Activated CD8-positive, alpha-beta memory T cell treated with anti-CD3 and anti-CD28 coated beads, Interleukin-2, amount 50 U/mL, for 48 hours (primary cell): ENCODE data around the gene CREB3L1.

Experiments
- DNase-seq: peaks from one replicate; pipeline ENCODE4 v3.0.0-alpha.2; 2020

The CREB3L1 gene

GRCh38 chr11:46330154-46330553, 52.7 kb downstream of the CREB3L1 start:
- no peak for DNase-seq

- DNase-seq: no peak
Observed at GRCh38 chr11:46330563-46331281, 53.3 kb downstream of the CREB3L1 start.

GRCh38 chr11:46331282-46331984, 54.0 kb downstream of the CREB3L1 start:
- DNase-seq: peak; percentile 64

DNA sequence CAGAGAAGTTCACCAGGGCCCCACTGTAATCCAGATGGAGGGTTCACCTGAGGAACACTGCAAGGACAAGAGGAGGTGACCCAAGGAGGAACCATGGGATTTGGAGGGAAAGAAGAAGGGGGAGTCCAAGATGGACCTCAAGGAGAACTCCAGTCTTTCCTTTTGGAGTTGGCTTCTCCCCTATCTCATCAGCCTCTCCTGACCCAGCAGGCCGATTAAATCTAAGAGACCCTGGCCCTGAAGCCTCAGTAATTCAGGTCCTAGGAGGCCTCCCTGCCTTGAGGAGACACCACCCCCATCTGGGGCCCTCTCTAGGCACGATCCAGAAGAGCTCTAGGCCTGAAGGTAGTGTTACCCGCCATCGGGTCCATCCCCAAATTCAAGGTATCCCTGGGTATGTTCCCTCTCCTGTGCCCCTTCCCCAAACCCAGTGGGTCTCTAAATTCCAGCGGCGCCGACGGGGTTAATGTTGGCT, 54.7 kb downstream of the CREB3L1 start:
- no peak for DNase-seq

- peak; percentile 78 for DNase-seq
Observed at GRCh38 chr11:46332568-46333393, 55.3 kb downstream of the CREB3L1 start.

- no peak for DNase-seq
Observed at GRCh38 chr11:46333394-46333947, 56.0 kb downstream of the CREB3L1 start.

DNA sequence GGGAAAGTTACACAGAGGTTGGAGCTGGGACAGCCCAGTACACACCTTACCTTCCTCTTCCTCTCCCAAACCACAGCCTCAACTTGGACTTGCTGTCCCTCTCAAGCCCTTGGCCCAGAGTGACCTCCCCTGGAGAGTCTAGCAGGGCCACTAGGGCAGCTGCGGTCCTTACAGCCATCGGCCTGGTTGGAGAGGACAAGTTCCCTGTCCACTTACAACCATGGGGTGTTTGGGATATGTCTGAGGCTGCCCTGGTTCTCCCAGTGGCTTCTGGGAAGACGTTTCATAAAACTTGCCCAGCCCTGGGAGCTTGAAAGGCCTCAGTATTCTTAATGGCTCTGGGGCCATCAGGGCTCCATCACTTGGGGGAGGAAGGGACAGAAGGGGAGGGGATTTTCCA, 56.7 kb downstream of the CREB3L1 start:
- DNase-seq: no peak

GRCh38 chr11:46335271-46335670, 57.8 kb downstream of the CREB3L1 start:
- DNase-seq: no peak

DNA sequence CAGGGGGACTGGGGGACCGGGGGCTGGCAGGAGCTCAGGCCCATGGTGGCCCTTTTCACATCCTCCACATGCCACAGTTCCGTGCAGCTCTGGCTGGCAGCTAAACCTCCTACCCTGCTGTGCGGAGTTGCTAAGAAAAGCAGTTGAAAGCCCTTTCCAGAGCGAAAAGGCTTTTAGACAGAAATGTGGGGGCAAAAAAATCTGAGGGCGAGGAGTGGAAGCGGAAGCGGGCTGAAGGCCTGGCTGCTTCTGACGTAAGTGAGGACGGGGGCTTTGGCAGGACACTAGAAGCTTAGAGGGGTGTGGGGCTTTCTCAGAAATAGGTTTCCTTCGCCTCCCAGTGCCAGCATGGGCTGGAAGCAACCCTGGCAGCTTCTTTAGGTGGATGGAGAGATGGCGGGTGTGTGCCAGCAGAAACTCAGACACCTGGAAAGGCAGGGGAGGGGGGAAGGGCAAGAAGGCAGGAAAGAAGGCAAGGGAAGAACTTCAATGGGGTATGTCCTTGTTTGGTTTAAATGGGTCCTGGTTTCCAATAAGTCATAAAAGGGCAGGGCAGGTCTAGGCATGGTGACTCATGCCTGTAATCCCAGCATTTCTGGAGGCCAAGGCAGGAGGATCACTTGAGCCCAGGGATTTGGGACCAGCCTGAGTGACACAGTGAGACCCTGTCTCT, 58.6 kb downstream of the CREB3L1 start:
- no peak for DNase-seq

DNA sequence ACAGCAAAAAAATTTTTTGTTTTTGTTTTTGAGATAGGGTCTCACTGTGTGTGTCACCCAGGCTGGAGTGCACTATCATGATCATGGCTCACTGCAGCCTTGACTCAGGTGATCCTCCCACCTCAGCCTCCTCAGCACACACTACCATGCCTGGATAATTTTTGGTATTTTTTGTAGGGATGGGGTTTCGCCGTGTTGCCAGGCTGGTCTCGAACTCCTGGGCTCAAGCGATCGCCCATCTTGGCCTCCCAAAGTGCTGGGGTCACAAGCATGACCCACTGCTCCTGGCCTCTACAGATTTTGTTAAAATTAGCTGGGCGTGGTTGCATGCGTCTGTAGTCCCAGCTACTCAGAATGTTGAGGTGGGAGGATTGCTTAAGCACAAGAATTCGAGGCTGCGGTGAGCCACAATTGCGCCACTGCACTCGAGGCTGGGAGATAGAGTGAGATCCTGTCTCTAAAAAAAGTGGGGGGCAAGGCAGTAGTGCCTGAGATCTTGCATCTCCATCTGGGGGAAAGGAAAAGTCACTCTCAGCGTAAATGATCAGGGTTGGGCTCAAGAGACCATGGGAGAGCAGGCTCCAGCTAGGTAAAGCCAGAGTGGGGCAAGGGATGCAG, 59.2 kb downstream of the CREB3L1 start:
- no peak for DNase-seq

DNA sequence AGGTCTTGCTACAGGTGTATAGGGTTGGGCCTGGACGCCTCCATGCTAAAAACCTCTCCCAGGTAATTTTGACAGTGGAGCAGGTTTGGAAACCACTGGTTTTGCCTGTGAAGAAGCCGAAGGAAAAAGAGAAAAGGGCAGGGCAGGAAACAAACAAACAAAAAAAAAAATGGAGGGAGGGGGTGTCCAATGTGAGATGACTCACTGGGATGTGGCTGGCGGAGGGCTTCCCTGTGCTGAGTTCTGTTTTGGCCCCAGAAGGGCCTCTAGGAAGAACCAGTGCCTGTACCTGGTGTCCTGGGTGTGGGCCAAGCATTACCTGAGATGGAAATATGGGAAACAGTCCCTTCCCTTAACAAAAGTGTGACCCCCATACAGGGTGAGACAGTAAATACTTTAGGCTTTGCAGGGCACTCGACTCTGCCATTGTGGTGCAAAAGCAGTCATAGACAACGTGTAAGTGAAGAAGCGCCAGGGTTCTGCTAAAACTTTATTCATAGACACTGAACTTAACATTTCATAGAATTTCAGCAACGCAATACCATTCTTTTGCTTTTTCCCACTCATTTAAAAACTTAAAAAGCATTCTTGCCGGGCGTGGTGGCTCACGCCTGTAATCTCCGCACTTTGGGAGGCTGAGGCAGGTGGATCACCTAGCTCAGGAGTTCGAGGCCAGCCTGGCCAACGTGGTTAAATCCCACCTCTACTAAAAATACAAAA, 60.3 kb downstream of the CREB3L1 start:
- DNase-seq: no peak

GRCh38 chr11:46338636-46338987, 61.1 kb downstream of the CREB3L1 start:
- no peak for DNase-seq

DNA sequence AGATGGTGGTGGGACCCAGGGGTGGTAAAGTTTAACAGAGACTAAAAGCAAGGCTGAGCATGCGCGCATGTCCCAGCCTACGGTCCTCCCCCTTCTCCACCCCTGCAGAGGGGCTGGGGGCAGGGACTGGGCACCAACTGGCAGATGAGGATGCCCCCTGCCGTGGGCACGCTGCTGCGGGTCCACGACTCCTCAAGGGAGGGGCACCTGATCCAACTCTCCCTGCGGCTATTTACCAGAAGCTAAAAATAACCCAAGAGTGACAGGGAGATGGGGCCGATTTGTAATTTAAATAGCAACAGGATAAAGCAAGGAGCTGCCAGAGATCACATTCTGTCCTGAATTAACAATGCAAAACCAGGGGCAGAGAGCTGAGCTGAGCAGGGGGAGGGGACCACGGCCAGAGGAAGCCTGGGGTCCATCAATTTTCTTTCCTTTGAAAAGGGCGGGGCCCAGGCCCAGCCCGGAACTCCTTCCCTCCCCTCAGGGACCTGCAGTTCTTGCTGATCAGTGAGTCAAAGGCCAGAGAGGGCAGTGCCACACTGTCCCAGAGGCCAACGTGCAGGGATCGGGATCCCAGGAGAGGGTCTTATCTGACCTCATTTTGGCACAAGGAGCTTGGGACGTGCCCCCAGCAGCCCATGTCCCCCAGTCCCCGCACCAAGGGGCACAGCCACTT, 61.7 kb downstream of the CREB3L1 start:
- DNase-seq: no peak

- DNase-seq: no peak
Observed at GRCh38 chr11:46339816-46340215, 62.4 kb downstream of the CREB3L1 start.

DNA sequence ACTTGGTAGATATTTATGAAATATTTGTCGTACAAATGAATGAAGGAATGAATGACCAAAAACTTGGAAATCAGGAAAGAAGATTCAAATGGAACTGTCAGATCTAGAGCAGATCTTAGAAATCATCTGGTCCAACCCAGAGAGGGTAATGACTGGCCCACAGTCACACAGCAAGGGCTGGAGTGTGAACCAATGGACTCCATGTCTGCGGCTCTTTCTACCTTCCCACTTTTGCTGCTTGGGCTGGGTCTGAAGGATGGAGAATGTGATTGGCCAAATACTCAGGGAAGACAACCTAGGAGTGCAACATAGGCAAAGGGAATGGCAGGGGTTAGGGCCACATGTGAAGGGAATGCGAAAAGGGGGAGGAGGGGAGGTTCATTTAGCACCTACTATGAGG, 64.0 kb downstream of the CREB3L1 start:
- DNase-seq: no peak

GRCh38 chr11:46342239-46342638, 64.8 kb downstream of the CREB3L1 start:
- peak; percentile 59 for DNase-seq

- DNase-seq: no peak
Observed at GRCh38 chr11:46343520-46343919, 66.1 kb downstream of the CREB3L1 start.

GRCh38 chr11:46345131-46345597, 67.7 kb downstream of the CREB3L1 start:
- DNase-seq: no peak

GRCh38 chr11:46345881-46346484, 68.5 kb downstream of the CREB3L1 start:
- DNase-seq: no peak

GRCh38 chr11:46346886-46347636, 69.6 kb downstream of the CREB3L1 start, which contains the start of gene DGKZ:
DGKZ (plus strand) TSS chr11:46347463; CDS start chr11:46347660, 197 bp downstream.
- DNase-seq: peak; percentile 98
